ENCODE results near the gene DOK3.

- TF ChIP-seq CTCF (IDR thresholded peaks at IDR 0.05; ENCODE audit: low read length) (no peak), EZH2 (IDR thresholded peaks at IDR 0.05; ENCODE audit: borderline replicate concordance, low read length) (no peak)
Measured at GRCh38 chr5:177466861-177467260, 42.8 kb downstream of the DOK3 start.

Data from OCI-LY1 (cell line).